Prostate gland (tissue), 2 donors: Measurements from ENCODE around the gene ZNF526.

Source experiments
- CTCF ChIP-seq, 4 experiments: fragments of 200-600 bp in 2 of 4; fragments of 450-650 bp in 2 of 4; sonication (generic) in 2 of 4; IDR thresholded peaks; 1 replicate in 3 of 4; 2 replicates in 1 of 4; pipeline ENCODE4 v1.5.1; 2016 to 2019; ENCODE audit warnings: antibody characterized with exemption in 4 of 4, mild to moderate bottlenecking in 2 of 4, moderate library complexity in 2 of 4
- POLR2A ChIP-seq: fragments of 450-650 bp; IDR thresholded peaks from one replicate; pipeline ENCODE4 v1.6.1; 2016; ENCODE audit warnings: antibody characterized with exemption, mild to moderate bottlenecking
- POLR2AphosphoS5 ChIP-seq: sonication (generic); formaldehyde crosslinking; IDR thresholded peaks from one replicate; pipeline ENCODE4 v1.6.1; 2017; ENCODE audit warnings: antibody characterized with exemption

DNA sequence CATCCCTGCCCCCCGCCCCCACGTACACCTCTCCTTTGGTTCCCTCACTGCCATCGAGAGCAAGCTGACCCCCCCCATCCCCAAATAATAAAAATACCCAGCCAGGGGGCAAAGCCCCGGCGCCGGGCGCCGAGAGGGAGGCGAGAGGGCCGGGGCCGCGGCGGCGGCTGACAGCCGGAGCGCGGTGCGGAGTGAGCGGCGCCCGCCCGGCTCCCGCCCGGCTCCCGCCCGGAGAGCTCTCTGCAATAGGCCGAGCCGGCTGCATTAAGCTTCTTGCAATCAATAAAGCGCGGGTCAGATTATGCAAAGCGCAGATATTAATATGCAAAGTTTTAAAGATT, 43.5 kb upstream of the ZNF526 start:
- TF ChIP-seq CTCF (IDR thresholded peaks at IDR 0.05) (no peak), POLR2AphosphoS5 (no peak), POLR2A (no peak)
